ENCODE results near the gene NID2. TPM values are rescaled to one million over a fixed set of nuclear protein-coding genes. Genes with fewer than 3 reads are reported as not detected.

Gene NID2
- total and polyA plus RNA-seq, 12 donors = 7.2 to 61.3 (median 33.0) TPM

DNA sequence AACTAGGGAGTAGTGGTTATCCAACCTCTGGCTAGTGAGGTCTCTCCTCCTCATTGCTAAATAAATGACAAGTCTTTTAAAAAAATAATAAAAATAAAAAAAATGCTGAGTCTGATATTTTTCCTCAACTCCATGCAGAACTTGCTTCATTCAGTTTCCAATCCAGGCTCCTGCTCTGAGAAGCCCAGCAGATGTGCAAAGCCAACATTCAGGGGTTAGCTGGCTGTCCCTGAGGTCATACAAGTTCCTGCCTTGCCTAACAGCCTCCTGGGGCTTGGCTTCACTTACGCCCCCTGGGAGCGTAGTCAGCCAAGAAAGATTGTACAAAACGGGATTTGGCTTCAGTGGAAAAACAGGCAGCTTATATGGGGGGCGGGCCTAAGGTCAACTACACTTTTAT, 56.2 kb downstream of the NID2 start:
- H3K4me3 ChIP-seq = no peak overlapping the region
- H3K27me3 ChIP-seq = no peaks in the 10 kb centered on the region
- WGBS, 4 donors = 48 to 55% (median 52%) methylated on average over 4 of the region's 4 CpGs
- H3K27ac ChIP-seq = peak overlapping the region in 1 of 5 donors; percentile 64
- no peaks in the 10 kb centered on the region for H3K9me3 ChIP-seq (replicated peaks in 1 of 3)
- peak in 6 of 7 donors; percentile 33 to 80 (median 52) for DNase-seq
- H3K36me3 ChIP-seq (replicated peaks in 1 of 2) = peaks cover 0 to 44% of the 10 kb centered on the region in 2 donors
- TF ChIP-seq CTCF (IDR thresholded peaks at IDR 0.05) (no peak), POLR2A (IDR thresholded peaks at IDR 0.05) (no peak)
- H3K4me1 ChIP-seq (replicated peaks in 1 of 2) = peaks cover 0 to 6% of the 10 kb centered on the region in 2 donors
- intact Hi-C loops (cut with DNase I) = no loop called here

DNA sequence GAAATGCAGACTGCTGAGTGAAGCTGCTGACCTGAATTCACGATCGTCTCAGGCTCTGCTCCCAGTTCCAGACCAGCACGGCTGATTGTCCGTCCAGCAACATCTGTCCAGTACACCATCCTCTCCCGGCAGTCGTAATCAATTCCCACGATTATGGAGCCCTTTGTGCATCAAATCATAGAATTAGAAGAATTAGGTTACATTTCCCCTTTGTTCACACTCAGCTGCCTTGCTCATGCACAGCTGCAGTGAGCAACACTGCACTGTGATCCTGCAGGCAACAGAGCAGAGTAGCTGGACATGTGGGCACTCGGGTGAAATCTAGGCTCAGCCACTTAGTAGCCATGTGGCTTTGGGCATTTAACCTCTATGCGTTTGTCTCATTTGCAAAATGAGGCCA, 57.3 kb downstream of the NID2 start:
- Histone ChIP-seq H3K36me3 (replicated peaks in 1 of 2) (peaks cover 0 to 54% of the 10 kb centered on the region in 2 donors), H3K9me3 (replicated peaks in 1 of 3) (no peaks in the 10 kb centered on the region), H3K4me1 (replicated peaks in 1 of 2) (peaks cover 0 to 6% of the 10 kb centered on the region in 2 donors), H3K27ac (no peak overlapping the region), H3K4me3 (no peak overlapping the region), H3K27me3 (no peaks in the 10 kb centered on the region)
- TF ChIP-seq CTCF (IDR thresholded peaks at IDR 0.05) (no peak), POLR2A (IDR thresholded peaks at IDR 0.05) (no peak)
- DNase-seq = no peak
- intact Hi-C loops (cut with DNase I) = no loop called here
- WGBS, 4 donors = 87 to 93% (median 91%) methylated on average over 9 of the region's 9 CpGs

DNA sequence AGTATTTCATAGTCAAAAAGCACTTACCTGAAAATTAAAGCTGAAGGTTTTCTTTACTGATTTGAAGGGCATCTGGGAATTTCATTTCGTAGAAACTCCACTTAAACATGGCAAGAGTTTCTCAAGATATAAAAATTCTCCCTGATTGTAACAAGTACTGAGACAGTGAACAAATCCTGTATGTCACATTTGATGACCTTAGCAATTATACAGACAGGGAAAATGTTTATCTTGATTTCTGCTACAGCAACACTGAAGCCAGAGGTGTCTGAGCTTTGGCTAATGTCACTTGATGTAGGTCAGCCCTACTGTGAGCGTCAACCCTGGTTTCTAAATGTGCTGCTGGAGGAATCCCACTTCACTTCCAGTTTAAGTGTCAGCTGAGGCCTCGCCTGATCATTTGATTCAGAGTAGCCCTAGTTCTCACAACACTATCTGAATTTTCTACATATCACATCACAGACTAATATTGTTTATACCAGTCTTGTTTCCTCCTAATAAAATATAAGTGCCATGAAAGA, 58.6 kb downstream of the NID2 start:
- intact Hi-C loops (cut with DNase I) = no loop called here
- no peak for DNase-seq
- TF ChIP-seq CTCF (IDR thresholded peaks at IDR 0.05) = no peak
- no peak for TF ChIP-seq POLR2A (IDR thresholded peaks at IDR 0.05)
- WGBS, 4 donors = 71 to 97% (median 86%) methylated on average over 3 of the region's 3 CpGs
- Histone ChIP-seq H3K4me1 (replicated peaks in 1 of 2) (peaks cover 0 to 6% of the 10 kb centered on the region in 2 donors), H3K4me3 (no peak overlapping the region), H3K9me3 (replicated peaks in 1 of 3) (no peaks in the 10 kb centered on the region), H3K27ac (no peak overlapping the region), H3K27me3 (no peaks in the 10 kb centered on the region), H3K36me3 (replicated peaks in 1 of 2) (peaks cover 0 to 67% of the 10 kb centered on the region in 2 donors)

GRCh38 chr14:52008136-52008535, 60.7 kb downstream of the NID2 start:
- DNase-seq = peak in 5 of 7 donors; percentile 30 to 65 (median 48)
- Histone ChIP-seq H3K9me3 (replicated peaks in 1 of 3) (no peaks in the 10 kb centered on the region), H3K36me3 (replicated peaks in 1 of 2) (peaks cover 0 to 78% of the 10 kb centered on the region in 2 donors), H3K4me3 (no peak overlapping the region), H3K27ac (no peak overlapping the region), H3K27me3 (no peaks in the 10 kb centered on the region), H3K4me1 (replicated peaks in 1 of 2) (peaks cover 0 to 4% of the 10 kb centered on the region in 2 donors)
- WGBS, 4 donors = 74 to 80% (median 79%) methylated on average over 3 to 4 of the region's 4 CpGs
- intact Hi-C loops (cut with DNase I) = no loop called here
- TF ChIP-seq CTCF (IDR thresholded peaks at IDR 0.05) = no peak
- TF ChIP-seq POLR2A (IDR thresholded peaks at IDR 0.05) = no peak

Measured in adrenal gland (tissue), 12 donors.